ENCODE data around the gene SPRING1.

SPRING1 gene

GRCh38 chr12:116708826-116709756 is 28.8 kb downstream of the SPRING1 start:
- peak; percentile 11 for DNase-seq (ENCODE audit: low read depth)

- no peak for DNase-seq (ENCODE audit: low read depth)
Measured at GRCh38 chr12:116707751-116708150, 30.1 kb downstream of the SPRING1 start.

- DNase-seq (ENCODE audit: low read depth) = peak; percentile 24
Measured at GRCh38 chr12:116703214-116703795, 34.6 kb downstream of the SPRING1 start.

- no peak for DNase-seq (ENCODE audit: low read depth)
Measured at GRCh38 chr12:116701432-116701831, 36.4 kb downstream of the SPRING1 start.

- no peak for DNase-seq (ENCODE audit: low read depth)
Measured at GRCh38 chr12:116700066-116700465, 37.8 kb downstream of the SPRING1 start.

- DNase-seq (ENCODE audit: low read depth) = no peak
Measured at GRCh38 chr12:116698554-116699075, 39.3 kb downstream of the SPRING1 start.

GRCh38 chr12:116698116-116698515 is 39.8 kb downstream of the SPRING1 start:
- DNase-seq (ENCODE audit: low read depth) = no peak

GRCh38 chr12:116697716-116698115 is 40.2 kb downstream of the SPRING1 start:
- DNase-seq (ENCODE audit: low read depth) = no peak

GRCh38 chr12:116697305-116697704 is 40.6 kb downstream of the SPRING1 start:
- DNase-seq (ENCODE audit: low read depth) = no peak

- DNase-seq (ENCODE audit: low read depth) = no peak
Measured at GRCh38 chr12:116695464-116695725, 42.5 kb downstream of the SPRING1 start.

- DNase-seq (ENCODE audit: low read depth) = no peak
Measured at GRCh38 chr12:116694653-116695463, 43.0 kb downstream of the SPRING1 start.

GRCh38 chr12:116693286-116694227 is 44.3 kb downstream of the SPRING1 start:
- no peak for DNase-seq (ENCODE audit: low read depth)

- no peak for DNase-seq (ENCODE audit: low read depth)
Measured at GRCh38 chr12:116692605-116693004, 45.3 kb downstream of the SPRING1 start.

- DNase-seq (ENCODE audit: low read depth) = no peak
Measured at GRCh38 chr12:116691636-116692035, 46.2 kb downstream of the SPRING1 start.

GRCh38 chr12:116691205-116691604 is 46.7 kb downstream of the SPRING1 start:
- DNase-seq (ENCODE audit: low read depth) = no peak

- no peak for DNase-seq (ENCODE audit: low read depth)
Measured at GRCh38 chr12:116689979-116690744, 47.7 kb downstream of the SPRING1 start.

- DNase-seq (ENCODE audit: low read depth) = no peak
Measured at GRCh38 chr12:116689521-116689920, 48.3 kb downstream of the SPRING1 start.
